Activated gamma-delta T cell (primary cell): ENCODE data around the gene TMEM150C.
"Not testable (repeated sequence)": the region's sequence is repeated elsewhere in the genome, so short reads cannot be mapped to it uniquely, and the experiment has no call there.

ENCODE experiments used
- DNase-seq: peaks from one replicate; lab custom pipeline; 2025; lab: John Stamatoyannopoulos, UW

The TMEM150C gene

DNA sequence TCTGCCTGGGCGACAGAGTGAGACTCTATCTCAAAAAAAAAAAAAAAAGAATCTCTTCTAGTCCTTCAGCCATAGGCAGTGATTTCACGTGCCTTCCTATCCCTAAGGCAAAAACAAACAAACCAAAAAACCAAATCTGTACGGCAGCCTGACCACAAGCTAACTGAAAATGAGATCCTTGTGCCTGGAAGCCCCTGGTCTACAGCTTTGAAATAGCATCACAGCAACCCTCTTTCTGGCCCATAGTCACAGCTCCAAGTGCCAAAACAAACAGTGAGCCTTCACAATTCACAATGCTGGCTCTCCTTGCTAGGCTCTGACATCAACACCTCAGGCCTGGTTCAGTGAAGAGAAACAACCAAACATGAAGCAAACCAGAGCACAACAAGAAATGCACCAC is 46.1 kb downstream of the TMEM150C start:
- DNase-seq = no peak

DNA sequence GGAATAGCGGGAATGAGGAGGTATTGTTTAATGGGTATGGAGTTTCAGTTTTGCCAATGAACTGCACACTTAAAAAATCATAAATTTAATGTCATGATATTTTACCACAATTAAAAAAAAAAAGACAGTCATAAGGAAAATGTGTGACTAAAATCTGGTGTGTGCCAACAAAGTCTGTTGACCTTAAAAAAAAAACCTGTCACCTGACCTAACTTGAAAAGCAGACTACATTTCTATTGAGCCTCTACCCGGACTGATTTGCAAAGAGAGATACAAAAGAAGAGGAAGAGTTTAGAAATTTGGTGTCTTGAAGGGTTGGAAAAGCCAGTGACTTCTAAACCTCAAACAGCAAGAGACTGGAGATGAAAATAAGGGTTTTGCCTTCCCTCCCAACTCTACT is 48.4 kb downstream of the TMEM150C start:
- DNase-seq = no peak

DNA sequence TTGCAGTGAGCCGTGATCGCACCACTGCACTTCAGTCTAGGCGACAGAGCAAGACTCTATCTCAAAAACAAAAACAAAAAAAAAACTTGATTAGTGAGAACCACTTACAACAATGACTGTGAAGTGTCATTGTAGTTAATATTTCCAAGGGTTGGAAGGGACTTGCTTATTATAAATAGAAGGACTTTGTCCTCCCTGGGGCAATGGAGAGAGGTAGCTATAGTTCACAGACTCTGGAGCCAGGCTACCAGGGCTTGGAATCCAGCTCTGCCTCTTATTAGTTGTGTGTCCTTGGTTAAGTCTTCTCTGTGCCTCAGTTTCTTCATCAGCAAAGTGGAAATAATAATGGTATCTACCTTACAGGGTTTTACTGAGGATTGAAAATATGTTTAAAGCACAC is 51.6 kb downstream of the TMEM150C start:
- DNase-seq = no peak

DNA sequence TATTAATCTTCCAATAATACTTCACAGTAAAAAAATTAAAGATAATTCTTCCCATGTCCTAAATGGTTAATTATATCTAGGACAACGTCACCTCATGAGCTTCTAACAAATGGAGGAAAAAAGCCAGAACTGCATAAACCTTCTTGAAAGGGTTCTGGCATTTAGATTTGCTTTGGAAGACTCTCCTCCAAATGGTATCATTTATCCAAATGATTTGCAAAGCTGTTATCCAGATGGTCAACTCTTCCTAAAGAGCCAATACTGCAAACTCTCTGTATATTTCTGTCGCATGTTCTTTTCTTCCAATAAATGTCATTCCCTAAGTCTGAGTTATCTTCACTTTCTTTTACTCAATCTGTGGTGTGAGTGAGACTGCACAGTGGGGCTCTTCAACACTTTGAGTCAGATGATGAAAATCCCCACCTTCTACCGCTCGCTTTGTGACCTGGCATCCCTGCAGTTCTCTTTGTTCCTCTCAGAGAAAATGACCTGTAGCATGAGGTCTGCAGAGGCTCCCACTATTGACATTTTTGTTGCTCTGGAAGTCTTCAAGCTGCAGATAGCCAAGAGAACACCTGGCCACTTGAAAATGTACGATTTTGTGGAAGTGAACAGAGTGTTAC is 52.9 kb downstream of the TMEM150C start:
- DNase-seq = no peak

DNA sequence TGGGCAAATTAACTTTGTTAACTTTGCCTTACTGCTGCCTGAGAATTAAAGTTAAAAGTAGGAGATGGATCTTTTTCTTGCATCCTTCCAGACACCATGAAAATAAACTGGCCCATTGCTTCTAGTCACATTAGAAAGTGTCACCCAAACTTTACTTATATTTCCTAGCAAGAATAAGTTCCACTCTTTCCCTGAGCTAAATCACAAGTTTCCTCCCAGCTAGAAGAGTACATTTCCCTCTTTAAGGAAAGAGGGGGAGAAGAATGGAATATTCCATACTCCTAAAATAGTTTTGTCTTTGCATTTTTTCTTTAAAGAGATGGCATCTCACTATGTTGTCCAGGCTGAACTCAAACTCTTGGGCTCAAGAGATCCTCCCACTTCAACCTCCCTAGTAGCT is 53.8 kb downstream of the TMEM150C start:
- DNase-seq = no peak

DNA sequence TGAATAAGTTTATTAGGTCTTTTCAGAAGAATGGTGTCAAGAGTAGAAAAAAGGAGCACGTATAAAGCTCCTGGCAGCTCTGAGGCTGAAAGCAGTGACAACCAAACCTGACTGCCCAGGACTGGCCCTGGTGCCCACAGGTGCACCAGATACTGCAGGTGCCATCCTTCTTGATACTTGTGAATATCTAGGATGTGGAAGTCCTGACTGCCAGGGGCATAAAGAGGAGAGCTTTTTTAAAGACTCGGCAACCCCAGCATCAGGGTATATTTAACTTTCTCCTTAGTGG is 60.7 kb downstream of the TMEM150C start:
- DNase-seq = no peak

DNA sequence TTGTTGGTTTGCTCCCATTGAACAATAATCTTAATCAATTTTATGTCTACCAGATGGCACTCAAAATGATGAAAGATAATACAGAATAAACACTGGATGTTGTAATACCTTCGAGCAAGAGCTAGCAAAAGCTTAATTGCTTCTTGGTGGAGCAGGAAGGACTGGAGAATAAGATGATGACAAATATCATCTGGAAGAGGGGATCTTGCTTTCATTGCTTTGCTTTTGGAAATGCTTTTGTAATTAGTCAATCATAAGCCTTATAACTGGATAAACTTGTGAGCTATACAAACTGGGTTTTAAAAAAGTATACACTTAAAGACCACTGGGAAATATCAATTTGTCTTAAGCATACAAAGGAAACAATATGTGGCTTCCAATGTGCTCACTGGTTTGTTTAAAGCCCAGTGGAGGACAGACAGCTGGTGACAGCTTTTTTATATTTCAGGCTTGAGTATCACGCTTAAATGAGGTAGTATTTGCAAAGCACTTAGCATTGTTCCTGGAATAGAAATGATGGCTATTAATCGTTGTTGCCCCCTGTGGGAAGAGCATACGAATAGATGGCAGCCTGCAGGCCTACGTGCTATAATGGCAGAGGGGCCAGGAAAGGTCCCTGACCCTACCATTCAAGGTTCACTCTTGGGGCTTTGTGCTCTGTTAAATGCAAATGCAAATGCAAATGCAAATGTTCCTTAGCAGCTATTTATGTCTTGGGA is 61.2 kb downstream of the TMEM150C start:
- no peak for DNase-seq

DNA sequence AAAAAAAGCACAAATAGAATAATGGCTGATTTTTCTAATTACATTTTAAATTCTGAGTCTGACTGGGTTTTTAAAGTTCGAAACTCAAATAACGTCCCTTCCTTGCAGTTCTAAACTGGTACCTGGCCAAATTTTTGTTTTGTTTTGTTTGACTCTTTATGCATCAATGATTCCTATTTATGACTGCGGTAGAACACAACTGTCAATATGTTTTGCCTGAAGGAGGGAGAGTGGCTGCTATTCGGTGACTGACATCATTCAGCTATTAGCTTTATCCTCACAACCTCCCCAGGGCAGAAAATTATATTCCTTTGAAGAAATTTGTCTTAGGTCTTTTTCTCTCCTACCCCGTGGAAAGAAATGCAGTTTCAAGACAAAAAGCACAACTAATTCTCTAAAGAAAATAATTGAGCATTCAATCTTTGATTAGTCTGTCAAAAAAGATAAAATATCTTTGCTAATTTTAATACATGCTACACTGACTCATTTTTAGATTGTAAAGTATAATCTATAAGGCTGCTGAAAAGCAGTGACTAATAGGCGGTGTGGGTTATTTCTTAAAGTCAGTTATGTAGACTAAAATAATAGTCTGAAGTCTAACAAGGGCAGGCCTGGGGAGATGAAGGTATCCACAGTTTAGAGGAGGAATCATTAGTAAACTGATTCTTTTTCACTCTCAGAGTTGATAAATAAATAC is 61.9 kb downstream of the TMEM150C start:
- no peak for DNase-seq

DNA sequence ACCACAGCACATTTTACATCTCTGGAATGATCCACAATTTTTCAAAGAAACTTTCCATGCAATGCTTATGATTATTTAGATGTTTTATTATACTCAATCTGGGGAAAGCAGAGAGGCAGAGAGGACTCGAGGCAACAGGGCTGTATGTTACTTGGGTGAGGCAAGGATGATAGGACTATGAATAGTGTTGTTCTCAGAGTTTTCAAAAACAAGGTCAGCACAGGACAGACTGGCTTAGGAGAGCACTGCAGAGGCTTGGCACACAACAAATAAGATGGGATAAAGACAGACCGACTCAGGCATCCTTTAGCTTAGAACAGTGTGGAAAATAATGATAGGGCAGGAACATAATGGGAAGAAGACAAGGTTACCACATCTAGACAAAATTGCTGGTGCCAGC is 65.4 kb downstream of the TMEM150C start:
- DNase-seq = no peak

DNA sequence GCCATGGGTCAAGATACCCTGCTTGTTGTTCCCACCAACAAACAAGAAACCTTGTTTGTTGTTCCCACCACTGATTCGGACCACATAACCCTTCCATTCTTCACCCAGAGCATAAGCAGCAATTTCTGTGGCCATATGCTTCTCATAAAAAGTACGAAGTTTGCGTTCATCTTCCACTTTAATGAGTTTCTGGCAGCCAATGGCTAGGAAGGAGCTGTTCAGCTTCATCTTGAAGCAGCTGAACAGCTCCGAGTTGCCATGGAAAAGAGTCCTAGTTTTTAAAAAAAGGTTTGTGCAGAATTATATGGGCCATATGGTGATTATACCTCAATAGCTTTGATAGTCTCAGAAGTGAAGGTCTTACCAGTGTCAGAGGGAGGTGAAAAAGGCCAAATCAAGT is 66.1 kb downstream of the TMEM150C start:
- DNase-seq = no peak

DNA sequence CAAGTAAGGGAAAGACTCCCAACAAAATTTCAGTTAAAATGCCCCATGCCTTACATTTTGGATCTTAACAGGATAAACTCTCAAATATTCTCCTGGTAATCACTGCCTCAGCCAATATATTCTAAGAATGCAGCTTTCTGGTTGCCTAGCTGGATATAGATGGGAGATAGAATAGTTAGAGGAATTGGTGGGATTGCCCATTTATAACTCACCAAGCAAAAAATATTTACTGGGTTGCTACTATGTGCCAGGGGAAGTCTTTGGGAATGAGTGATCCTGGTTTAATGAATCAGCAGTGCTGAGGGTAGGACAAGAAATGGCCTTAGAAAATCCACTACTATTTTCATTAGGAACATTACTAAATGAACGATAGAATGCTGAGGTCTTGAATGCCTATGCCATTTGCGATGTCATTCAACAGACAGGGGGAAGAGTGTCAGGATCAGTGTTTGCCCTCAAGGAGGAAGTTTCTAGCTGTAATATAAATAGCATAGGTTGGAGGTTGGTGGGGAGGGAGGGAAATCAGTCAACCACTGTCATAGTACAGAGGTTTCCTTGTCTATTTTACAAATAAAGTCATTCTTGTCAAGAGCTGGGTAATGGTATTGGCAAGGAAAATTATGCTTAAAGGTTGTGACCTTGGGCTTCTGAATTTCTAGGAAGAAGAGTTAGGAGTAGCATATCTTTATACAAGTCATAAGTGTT is 67.9 kb downstream of the TMEM150C start:
- DNase-seq = no peak

DNA sequence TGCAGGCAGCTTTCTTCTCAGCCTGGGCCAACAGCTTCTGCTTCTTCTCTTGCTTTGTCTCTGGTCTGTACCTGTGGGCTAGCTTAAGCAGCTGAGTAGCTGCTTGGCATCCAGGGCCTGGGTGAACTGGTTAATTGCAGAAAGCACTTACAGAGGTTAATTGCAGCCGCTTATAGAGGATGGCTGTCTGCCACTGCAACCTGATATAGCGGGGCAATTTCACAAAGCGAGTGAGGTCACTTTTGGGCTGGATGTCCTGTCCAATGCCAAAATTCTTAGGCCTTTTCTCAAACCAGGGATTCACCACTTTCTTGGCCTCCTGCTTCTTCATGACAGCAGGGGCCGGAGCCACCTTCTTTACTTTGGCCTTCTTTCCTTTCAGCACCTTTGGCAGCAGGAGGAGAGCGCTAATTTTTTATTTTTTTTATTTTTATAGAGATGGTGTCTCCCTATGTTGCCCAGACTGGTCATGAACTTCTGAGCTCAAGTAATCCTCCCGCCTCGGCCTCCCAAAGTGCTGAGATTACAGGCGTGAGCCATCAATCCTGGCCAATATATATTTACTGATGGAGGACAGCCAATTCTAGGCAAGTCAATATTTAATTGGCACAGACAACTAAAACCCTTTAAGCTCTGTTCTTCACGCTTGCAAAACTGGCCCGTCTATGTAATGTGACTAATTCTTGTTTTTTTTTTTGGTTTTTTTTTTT is 70.4 kb downstream of the TMEM150C start:
- no peak for DNase-seq

DNA sequence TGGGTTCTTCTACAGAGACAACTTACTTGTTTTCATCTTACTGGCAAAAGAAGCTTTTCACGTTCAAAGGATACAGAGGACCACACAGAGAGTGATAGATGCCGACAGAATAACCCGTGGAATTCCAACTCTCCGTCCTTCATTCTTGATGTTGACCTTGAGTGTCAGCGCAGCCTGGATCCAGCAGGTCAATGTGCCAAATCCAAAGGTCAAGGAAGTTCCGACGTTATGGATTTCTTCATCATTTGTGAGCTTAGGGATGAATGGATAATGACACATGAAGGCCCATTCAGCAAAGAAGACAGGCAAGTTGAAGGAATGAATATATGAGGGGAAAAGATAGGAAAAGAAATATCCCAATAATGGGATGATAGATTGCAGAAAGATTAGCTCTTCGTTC is 71.8 kb downstream of the TMEM150C start:
- DNase-seq = no peak

DNA sequence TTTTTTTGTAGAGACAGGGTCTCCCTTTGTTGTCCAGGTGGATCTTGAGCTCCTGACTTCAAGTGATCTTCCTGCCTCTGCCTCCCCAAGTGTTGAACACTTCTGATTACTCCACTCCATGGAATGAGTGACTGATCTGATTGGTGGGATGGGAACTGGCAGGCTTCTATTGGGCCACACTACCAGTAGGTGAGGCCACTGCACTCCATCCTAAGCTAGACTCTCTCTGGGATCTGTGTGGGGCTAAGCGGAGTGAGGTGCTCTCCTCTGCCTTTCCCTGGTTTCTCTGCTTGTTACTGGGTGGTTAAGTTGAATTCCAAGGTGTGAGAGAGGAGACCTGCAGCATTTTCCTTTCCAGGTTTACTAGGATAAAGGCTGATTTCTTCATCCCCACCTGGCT is 72.7 kb downstream of the TMEM150C start:
- no peak for DNase-seq

DNA sequence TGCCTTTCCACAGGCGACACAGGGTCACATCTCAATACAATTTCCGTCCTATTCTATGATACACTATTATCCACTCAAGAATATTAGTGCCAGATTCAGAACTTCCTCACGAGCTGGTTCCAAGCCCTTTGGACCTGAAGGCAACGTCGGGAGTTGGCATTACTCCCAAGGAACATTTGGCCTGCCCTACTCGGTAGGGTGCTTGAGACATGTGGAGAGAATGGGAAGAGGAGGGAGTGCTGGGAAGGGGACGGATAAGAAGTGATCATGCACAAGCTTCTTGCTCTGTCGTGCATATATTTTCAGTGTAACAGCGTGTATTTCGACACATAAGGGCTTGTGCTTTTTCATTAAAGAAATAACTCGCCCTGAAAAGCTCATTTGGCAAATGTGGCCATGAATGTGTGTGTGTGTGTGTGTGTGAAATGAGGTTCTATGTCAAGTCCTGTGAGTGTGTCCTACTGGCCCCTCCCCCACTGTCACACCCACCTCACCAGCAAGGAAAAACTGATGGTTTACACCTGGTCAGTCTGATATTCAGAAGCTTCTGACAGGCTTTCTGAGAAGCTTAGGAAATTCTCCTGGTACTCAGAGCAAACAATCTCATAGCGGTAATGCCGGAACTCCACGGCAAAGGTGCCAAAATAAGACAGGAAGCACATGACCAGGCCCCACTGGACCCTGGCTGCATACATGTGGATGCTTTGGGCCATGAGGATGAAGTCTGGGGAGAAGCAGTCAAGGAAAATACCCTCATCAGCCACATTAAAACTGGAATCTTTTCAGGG is 76.6 kb downstream of the TMEM150C start:
- DNase-seq = no peak

DNA sequence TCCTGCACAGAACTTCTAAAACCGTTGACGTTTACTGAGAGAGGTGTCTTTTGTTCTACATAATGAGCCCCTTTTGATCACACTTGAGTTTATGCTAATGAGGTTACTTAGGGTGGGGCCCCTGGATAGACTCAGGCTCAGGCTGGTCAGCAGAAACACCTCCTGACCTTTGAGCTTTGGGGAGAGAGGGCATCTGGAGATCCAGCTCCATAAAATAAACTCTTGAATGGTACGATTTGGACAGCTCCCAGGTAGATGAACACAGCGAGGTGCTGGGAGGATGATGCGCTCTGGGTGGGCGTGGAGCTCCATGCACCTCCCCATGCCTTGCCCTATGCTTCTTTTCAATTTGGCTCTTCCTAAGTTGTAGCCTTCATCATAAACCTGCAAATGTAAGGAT is 79.4 kb downstream of the TMEM150C start:
- no peak for DNase-seq

DNA sequence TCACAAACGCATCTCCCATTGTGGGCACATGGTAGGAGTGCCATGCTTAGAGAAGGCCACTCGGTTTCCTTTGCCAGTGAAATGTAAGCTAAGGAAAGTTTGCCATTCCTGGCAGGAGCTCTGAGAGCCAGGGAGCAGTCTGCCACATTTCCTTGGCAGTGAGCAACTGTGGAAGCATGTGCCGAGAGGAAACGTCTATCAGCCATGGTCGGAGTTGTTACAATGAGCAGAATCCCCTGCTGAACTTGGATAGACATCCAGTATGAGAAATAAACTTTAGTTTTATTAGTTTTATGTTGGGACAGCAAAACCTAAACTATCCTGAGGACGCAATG is 80.3 kb downstream of the TMEM150C start:
- no peak for DNase-seq

DNA sequence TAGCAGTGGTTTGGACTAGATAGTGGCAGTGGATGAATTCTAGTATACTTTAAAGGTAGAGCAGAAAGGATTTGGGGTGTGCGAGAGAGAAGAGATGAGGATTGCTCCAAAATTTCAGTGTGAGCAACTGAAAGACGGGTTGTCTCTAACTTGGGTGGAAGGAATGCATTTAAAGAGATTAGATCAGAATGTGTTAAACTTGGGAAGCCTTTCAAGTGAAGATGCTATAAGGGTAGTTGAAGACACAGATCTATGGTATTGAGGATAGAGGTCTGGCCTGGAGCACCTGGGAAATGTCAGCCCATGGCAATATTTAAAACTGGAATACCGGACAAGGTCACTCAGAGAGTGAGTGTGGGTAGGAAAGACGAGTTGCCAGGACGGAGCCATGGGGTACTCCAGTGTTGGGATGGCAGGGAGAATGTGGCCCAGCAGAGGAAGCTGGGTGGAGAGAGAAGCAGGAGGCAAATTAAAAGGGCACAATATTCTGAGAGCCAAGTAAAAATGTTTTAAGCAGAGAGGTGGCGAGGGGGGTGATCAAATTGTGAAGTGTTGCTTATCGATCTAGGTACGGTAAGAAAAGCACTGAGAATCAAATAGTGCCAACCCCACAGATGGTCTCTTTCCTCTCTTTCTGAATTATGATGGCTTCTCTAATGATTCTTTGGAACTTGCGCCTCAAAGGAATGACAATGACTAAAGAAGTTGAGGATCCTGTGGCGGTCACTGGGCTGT is 80.8 kb downstream of the TMEM150C start:
- no peak for DNase-seq

DNA sequence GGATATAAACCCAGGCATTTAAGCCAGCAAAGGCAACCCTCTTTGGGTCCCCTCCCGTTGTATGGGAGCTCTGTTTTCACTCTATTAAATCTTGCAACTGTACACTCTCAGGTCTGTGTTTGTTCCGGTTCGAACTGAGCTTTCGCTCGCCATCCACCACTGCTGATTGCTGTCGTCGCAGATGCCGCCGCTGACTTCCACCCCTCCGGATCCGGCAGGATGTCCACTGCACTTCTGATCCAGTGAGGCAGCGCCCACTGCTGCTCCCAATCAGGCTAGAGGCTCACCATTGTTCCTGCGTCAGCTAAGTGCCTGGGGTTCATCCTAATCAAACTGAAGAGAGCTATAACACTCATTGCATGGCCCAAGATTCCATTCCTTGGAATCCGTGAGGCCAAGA is 82.2 kb downstream of the TMEM150C start:
- no peak for DNase-seq

DNA sequence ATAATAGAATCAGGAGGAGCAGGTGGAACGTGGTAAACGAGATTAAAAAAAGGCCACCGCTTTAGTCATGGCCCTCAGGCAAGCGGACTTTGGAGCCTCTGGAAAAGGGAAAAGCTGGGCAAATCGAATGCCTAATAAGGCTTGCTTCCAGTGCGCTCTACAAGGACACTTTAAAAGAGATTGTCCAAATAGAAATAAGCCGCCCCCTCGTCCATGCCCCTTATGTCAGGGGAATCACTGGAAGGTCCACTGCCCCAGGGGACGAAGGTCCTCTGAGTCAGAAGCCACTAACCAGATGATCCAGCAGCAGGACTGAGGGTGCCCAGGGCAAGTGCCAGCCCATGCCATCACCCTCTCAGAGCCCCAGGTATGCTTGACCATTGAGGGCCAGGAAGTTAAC is 84.3 kb downstream of the TMEM150C start:
- not testable (repeated sequence) for DNase-seq

DNA sequence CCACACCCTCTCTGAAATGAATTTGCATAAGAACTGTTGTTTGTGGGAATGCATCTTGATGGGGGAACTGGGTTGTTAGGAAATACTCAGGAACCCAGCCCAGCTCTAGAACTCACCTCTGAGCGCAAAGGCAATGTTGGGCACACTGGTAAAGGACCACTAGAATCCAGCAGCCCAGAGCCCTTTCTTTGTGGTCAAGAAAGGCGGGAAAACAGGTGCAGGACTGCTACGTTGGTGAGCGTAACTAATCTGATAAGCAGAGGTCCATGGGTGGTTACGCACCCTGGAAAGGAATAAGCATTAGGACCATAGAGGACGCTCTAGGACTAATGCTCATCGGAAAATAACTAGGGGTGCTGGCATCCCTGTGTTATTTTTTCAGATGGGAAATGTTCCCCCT is 85.9 kb downstream of the TMEM150C start:
- not testable (repeated sequence) for DNase-seq
